PFSK-1 (cell line): ENCODE results near the gene RBMS3.

ENCODE experiments used
- FOXP2 ChIP-seq: optimal IDR thresholded peaks from 2 replicates; pipeline ENCODE3; 2011; ENCODE audit warnings: borderline replicate concordance, control low read depth, inconsistent platforms; ENCODE audit not compliant: insufficient read depth; ENCODE audit errors: extremely low read length, extremely low read depth
- POLR2AphosphoS5 ChIP-seq: IDR thresholded peaks from 2 replicates; pipeline ENCODE4 v1.6.1; 2012; ENCODE audit warnings: low read depth, mild to moderate bottlenecking, control low read depth, low read length, moderate library complexity
- SIN3A ChIP-seq: IDR thresholded peaks from 2 replicates; pipeline ENCODE4 v1.6.1; 2012; ENCODE audit warnings: mild to moderate bottlenecking, low read length, moderate library complexity, borderline replicate concordance; ENCODE audit not compliant: insufficient read depth
- TAF1 ChIP-seq: IDR thresholded peaks from 2 replicates; pipeline ENCODE4 v1.6.1; 2012; ENCODE audit warnings: low read length, control low read depth, borderline replicate concordance; ENCODE audit not compliant: insufficient read depth
- TF ChIP-seq, protein P1 (sequence below), 2 experiments: IDR thresholded peaks; 2 replicates each; pipeline versions ENCODE4 v1.6.1 to v1.8.0; 2011 to 2012; ENCODE audit warnings: low read depth in 2 of 2, low read length in 2 of 2, control low read depth in 1 of 2, inconsistent platforms in 1 of 2, mild to moderate bottlenecking in 1 of 2, moderate library complexity in 1 of 2; ENCODE audit not compliant: insufficient read depth in 1 of 2

RBMS3 gene

DNA sequence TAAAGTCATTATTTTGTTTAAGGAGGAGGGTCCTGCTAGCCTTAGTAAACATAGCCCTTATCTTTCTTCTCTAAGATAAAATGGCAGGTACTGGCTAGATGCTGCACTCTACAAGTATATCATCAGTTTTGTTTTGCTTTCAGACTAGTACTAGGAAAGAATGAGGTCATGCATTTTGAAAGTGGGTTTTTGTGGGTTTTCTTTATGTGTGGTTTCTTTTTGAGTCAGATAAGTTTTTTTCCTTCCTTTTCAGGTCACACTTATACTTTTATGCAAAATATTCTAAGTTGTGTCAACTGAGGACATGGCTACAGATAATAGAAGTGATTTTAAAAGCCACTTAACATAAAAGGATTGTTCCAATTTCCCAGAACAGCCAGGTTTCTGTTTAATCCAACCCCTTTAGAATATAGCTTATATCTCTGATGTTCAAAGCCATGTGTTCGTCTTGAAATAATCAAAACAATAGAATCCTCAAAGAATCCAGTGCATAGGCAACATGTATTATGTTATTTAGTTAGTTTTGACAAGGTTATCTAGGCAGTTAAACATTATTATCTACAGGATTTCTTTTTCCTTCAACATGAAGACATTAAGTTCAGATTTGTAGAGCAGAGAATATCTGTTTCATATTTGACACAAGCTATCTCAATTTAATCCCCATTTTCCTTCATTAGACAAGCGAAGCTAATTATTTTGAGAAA lies 406.2 kb downstream of the RBMS3 start:
- TF ChIP-seq TAF1 (no peak), SIN3A (no peak), FOXP2 (no peak), POLR2AphosphoS5 (no peak)
- TF ChIP-seq, protein P1, sequence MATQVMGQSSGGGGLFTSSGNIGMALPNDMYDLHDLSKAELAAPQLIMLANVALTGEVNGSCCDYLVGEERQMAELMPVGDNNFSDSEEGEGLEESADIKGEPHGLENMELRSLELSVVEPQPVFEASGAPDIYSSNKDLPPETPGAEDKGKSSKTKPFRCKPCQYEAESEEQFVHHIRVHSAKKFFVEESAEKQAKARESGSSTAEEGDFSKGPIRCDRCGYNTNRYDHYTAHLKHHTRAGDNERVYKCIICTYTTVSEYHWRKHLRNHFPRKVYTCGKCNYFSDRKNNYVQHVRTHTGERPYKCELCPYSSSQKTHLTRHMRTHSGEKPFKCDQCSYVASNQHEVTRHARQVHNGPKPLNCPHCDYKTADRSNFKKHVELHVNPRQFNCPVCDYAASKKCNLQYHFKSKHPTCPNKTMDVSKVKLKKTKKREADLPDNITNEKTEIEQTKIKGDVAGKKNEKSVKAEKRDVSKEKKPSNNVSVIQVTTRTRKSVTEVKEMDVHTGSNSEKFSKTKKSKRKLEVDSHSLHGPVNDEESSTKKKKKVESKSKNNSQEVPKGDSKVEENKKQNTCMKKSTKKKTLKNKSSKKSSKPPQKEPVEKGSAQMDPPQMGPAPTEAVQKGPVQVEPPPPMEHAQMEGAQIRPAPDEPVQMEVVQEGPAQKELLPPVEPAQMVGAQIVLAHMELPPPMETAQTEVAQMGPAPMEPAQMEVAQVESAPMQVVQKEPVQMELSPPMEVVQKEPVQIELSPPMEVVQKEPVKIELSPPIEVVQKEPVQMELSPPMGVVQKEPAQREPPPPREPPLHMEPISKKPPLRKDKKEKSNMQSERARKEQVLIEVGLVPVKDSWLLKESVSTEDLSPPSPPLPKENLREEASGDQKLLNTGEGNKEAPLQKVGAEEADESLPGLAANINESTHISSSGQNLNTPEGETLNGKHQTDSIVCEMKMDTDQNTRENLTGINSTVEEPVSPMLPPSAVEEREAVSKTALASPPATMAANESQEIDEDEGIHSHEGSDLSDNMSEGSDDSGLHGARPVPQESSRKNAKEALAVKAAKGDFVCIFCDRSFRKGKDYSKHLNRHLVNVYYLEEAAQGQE (IDR thresholded peaks at IDR 0.05; ENCODE audit: insufficient read depth in 1 of 2, low read depth in 2 of 2, low read length in 2 of 2): no peak

DNA sequence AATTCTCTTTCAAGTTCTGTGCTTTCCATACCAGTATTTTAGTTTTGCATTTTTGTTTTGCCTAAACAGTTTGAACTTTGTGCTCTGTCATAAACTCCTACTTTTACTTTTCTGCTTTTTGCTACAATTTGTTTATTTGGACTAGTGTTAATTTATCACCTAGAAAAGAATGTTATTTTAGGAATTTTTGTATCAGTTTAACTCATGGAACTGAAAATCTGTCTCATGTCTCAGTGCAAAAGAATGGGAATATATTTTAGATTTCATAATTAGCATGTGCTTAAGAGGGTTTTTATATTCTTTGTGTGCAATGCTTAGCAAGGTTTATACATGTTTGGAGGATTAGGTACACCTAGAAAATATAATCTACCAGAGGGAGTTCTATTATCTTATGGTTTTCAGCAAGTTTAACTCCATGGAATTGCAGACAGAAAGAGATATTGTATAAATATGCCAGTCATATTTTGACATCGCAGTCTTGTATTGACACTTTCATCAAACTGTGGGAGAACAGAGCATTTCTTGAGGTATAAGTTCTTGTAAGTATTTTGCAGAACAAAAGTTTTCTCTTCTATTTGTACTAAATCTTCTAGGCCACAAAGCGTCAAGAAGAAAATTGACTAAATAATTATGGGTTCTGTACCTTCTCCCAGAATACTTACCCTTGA lies 409.9 kb downstream of the RBMS3 start:
- TF ChIP-seq FOXP2 (no peak), POLR2AphosphoS5 (no peak), SIN3A (no peak), TAF1 (no peak)
- TF ChIP-seq, protein P1 (IDR thresholded peaks at IDR 0.05; ENCODE audit: insufficient read depth in 1 of 2, low read depth in 2 of 2, low read length in 2 of 2): no peak

DNA sequence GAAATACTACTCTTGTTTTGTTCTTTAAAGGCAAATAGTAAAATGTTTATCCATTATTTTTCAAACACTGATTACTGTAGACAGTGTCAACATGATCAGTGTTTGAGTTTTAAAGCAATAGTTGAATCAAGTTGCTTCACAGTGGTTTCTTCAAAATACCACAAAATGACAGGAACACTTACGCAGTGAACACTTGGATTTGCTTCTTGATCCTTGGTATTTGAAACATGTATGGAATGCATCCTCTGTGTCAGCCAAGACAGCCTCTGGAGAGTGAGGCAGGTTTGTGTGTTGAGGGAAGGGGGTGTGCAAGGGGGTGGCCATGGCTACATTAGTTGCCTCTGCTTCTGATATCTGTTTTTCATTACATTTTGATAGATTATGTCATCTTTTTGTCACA lies 413.0 kb downstream of the RBMS3 start:
- TF ChIP-seq POLR2AphosphoS5: no peak
- no peak for TF ChIP-seq FOXP2
- TF ChIP-seq, protein P1 (IDR thresholded peaks at IDR 0.05; ENCODE audit: insufficient read depth in 1 of 2, low read depth in 2 of 2, low read length in 2 of 2): no peak
- no peak for TF ChIP-seq SIN3A
- no peak for TF ChIP-seq TAF1

DNA sequence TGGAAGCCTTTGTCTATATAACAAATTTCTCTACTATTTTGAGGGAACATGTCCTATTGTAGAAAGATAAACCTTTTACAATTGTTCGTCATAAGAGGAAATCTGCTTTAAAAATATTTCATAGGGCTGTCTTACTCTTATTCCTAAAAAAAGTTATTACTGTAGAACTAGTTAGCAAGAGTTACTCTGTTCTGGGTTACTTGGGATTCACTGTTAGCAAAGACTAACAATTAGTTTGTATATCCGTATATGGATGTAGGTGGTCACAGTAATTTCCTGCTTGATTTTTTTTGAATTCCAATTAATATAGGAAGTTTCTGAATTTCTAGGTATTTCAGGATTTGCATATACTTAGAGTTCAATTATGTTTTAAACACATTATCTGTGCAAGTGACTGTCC lies 413.5 kb downstream of the RBMS3 start:
- TF ChIP-seq FOXP2 (no peak), SIN3A (no peak)

DNA sequence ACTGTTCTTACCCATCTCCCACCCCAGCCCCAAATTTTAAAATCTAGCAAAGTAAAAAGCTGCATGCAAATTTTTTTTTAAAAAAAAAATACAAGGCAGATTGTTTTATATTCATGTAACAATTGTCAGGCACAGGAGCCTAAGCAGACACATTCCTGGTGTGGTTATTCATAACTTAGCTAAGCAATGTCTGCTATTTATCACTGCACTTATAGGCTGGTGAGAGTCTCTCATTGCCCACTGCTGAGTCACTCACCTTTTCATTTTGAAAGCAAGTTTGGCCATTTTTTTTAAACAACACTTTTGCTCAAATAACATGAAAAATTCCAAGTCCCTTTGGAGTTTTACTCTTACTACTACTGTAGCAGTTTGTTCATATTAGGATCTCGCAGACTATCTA lies 413.9 kb downstream of the RBMS3 start:
- TF ChIP-seq, protein P1 (IDR thresholded peaks at IDR 0.05; ENCODE audit: insufficient read depth in 1 of 2, low read depth in 2 of 2, low read length in 2 of 2): no peak
- no peak for TF ChIP-seq FOXP2
- TF ChIP-seq TAF1: no peak
- TF ChIP-seq POLR2AphosphoS5: no peak
- TF ChIP-seq SIN3A: no peak
